Measurements from ENCODE around the gene CDK4. TPM values are rescaled to one million over a fixed set of nuclear protein-coding genes. Genes with fewer than 3 reads are reported as not detected.
"Not testable (repeated sequence)": the region's sequence is repeated elsewhere in the genome, so short reads cannot be mapped to it uniquely, and the experiment has no call there.

CDK4 gene
- total RNA-seq, 2 donors from 2014 or later: 38.4 to 46.0 TPM

DNA sequence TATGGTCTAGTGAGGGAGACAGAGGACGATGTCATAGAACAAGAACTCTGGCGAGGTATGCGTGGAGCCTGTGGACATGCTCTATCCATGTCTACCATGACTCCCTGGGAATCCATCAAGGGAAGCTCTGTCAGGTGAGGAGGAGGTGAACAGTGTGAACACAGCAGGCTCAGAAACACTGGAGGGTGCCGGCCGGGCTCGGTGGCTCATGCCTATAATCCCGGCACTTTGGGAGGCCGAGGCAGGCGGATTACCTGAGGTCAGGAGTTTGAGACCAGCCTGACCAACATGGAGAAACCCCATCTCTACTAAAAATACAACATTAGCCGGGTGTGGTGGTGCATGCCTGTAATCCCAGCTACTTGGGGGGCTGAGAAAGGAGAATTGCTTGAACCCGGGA lies 22.5 kb upstream of the CDK4 start:
- ATAC-seq; DNase-seq; intact Hi-C loops (cut with DNase I, micrococcal nuclease): not testable (repeated sequence)

DNA sequence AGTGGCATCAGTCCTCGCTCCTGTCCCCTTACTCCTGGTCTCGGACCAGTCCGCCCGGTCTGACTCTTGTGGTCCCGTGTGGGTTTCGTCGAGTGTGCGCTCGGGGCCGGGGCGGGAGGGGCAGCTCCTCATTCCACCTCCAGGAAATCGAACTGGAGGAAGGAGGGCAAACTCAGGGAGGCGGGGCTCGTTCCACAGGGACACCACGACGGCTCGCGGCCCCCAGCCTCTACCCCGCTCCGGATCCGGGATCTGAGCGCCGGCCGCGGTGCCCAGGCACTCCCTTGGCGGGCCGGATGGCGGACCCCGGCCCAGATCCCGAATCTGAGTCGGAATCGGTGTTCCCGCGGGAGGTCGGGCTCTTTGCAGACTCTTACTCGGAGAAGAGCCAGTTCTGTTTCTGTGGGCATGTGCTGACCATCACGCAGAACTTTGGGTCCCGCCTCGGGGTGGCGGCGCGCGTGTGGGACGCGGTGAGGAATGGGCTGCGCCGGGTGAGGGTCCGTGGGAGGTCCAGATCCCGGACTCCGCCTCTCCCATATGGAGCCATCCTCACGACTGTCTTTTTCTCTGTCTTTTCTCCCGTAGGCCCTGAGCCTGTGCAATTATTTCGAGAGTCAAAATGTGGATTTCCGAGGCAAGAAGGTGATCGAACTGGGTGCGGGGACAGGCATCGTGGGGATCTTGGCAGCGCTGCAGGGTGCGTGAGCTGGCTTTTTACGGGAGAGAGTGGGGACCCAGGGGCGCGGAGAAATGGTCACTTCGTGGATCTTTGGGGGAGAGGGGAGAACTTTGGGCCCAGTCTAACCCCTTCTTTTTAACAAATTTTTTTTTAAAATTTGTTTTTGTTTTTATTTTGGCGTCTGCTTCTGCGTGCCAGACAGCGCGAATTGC lies 20.6 kb upstream of the CDK4 start, which contains the start of gene EEF1AKMT3:
TSS of gene EEF1AKMT3 (plus strand) at position 186 of the 894 bp plus-strand sequence. CDS start at position 297, 111 bp downstream.
- intact Hi-C loops (cut with DNase I, micrococcal nuclease): no loop called here
- DNase-seq: peak; percentile 77 to 80
- ATAC-seq: peak; percentile 76

DNA sequence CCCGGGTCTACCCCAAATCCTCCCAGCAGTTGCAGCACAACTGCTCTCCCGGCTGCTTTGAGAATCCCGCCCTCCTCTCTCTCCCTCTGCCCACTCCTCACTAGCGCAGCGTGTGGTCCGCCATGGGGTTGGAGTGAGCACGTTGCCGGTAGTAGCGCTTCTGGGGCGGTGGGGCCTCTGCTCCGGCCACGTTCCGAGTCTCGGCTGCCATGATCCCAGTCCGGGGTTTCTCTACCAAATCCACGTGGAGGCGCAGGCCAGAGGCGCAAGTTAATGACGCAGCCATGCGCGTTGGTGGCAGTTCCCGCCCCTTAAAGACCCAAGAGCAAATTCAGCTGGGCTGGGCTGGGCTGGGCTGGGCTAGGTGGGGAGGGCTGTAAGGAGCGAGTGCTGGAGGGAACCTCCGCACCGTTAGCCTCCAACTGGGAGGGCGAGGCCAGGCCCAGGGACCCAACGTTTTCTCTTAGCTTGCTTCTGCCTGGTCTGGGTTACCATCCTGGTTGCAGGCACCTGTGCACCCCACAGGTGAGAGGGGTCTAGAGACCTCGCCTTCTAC lies 19.8 kb upstream of the CDK4 start, which contains the start of gene METTL1:
TSS of gene METTL1 (minus strand) at position 233 of the 556 bp plus-strand sequence. CDS start at position 211, 22 bp downstream.
- ATAC-seq (peak; percentile 94), DNase-seq (peak; percentile 94 to 96)
- intact Hi-C loops (cut with DNase I, micrococcal nuclease): no loop called here

GRCh38 chr12:57771236-57771872 lies 19.2 kb upstream of the CDK4 start:
- peak; percentile 91 for DNase-seq
- intact Hi-C loops (cut with DNase I, micrococcal nuclease): no loop called here

DNA sequence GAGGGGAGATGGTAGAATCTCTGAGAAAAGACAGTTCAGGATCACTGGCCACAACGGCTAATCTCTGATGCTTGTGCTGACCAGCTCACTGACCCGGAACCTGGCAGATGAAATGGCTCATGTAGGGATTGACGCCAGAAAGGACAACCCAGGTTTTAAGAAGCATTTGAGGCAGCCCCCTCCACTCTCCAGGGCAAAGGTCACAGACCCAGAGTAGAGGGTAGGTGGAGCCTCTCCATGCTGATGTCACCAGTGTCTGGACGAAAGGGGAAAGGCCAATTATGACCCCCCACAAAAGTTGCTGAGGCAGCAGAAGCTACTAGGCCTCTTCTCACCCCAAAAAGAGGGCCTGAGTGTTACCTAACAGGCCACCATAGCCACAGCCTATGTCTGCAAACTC lies 18.6 kb upstream of the CDK4 start:
- DNase-seq: no peak
- intact Hi-C loops (cut with DNase I, micrococcal nuclease): no loop called here
- no peak for ATAC-seq

More at GRCh38 chr12:57771236-57771872, 19.2 kb upstream of the CDK4 start:
- ATAC-seq: peak; percentile 60

- no peak for DNase-seq
- no peak for ATAC-seq
- intact Hi-C loops (cut with DNase I, micrococcal nuclease): no loop called here
Observed at GRCh38 chr12:57769594-57769993, 17.5 kb upstream of the CDK4 start.

DNA sequence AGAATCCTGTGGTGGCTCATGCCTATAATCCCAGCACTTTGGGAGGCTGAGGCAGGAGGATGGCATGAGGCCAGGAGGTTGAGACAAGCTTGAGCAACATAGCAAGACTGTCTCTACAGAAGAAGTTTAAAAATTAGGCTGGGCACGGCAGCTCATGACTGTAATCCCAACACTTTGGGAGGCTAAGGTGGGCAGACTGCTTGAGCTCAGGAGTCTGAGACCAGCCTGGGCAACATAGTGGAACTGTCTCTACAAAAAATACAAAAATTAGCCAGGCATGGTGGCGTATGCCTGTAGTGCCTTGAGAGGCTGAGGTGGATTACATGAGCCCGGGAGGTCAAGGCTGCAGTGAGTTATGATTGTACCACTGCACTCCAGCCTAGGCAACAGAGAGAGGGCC lies 15.8 kb upstream of the CDK4 start:
- ATAC-seq: no peak
- intact Hi-C loops (cut with DNase I, micrococcal nuclease): no loop called here
- no peak for DNase-seq

- DNase-seq (no peak), ATAC-seq (no peak)
- intact Hi-C loops (cut with DNase I, micrococcal nuclease): no loop called here
Observed at GRCh38 chr12:57767305-57767698, 15.2 kb upstream of the CDK4 start.

- DNase-seq: peak in 1 of 2 donors; percentile 25
- peak; percentile 30 for ATAC-seq
- intact Hi-C loops (cut with DNase I, micrococcal nuclease): no loop called here
Observed at GRCh38 chr12:57766464-57767304, 14.6 kb upstream of the CDK4 start, which contains the start of gene CYP27B1. Gene CYP27B1, minus strand, starts transcription at chr12:57767078. Its CDS starts 37 bp downstream, at chr12:57767041.

DNA sequence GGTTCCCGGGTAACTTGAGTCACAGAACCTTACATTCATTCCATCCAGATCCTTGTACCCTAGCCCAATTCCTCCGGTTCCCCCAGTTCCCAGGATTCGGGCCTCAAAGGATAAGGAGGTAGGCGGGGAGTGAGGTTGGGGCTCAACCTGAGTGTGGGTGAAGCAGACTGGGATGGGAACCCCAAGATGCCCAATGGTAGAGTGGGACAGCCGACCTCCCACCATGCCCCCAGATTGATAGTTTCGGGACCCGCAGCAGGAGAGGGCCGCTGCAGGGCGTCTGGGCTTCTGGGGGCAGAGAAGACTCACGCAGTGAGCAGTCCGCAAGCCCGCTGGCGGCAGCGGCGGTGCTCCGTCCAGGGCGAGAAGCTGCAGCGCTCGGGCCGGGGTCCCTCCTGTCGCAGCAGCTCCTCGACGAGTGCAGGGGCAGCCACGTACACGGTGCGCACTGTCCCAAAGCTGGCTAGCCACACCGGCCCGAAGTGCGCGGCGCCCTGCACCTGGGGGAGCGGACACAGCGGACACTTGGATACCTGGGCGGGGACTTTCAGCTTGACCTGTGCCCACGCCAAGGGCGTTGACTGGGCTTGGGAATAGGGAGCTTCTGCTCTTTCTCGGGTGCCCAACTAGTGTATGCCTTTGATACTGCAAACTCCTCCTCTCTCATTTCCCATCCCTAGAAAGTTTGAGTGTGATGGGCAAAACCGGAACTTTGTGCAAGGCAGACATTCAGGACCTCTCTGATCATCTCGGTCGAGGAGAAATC lies 13.8 kb upstream of the CDK4 start:
- peak in 1 of 2 donors; percentile 41 for DNase-seq
- ATAC-seq: peak; percentile 45
- intact Hi-C loops (cut with DNase I, micrococcal nuclease): no loop called here

- intact Hi-C loops (cut with DNase I, micrococcal nuclease): no loop called here
- DNase-seq (peak in 1 of 2 donors; percentile 72), ATAC-seq (peak; percentile 64)
Observed at GRCh38 chr12:57765003-57765697, 13.0 kb upstream of the CDK4 start.

- peak in 1 of 2 donors; percentile 46 for DNase-seq
- peak; percentile 68 for ATAC-seq
- intact Hi-C loops (cut with DNase I, micrococcal nuclease): no loop called here
Observed at GRCh38 chr12:57764662-57765002, 12.5 kb upstream of the CDK4 start.

- no peak for DNase-seq
- ATAC-seq: no peak
- intact Hi-C loops (cut with DNase I, micrococcal nuclease): no loop called here
Observed at GRCh38 chr12:57763881-57764661, 12.0 kb upstream of the CDK4 start.

DNA sequence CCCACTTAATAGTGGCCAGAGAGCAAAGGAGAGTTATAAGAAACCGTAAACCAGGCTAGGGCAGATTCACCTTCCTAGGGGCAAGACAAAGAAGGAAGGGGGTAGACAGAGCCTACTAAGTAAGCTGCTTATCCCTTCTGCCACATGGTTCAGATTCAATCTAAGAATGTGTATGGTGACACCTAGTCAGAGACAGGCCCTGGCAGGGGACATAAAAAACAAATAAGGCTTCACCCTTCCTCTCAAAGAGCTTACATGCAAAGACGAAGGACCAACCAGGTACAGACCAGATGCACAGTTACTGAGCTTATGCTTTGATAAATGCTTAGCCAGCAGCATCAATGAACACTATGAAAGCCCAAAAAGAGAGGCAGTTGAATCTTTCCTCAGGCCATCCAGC lies 10.4 kb upstream of the CDK4 start:
- ATAC-seq (no peak), DNase-seq (no peak)
- intact Hi-C loops (cut with DNase I, micrococcal nuclease): no loop called here

- no peak for ATAC-seq
- intact Hi-C loops (cut with DNase I, micrococcal nuclease): no loop called here
- DNase-seq: no peak
Observed at GRCh38 chr12:57761391-57761998, 9.4 kb upstream of the CDK4 start.

- intact Hi-C loops (cut with DNase I, micrococcal nuclease): no loop called here
- no peak for ATAC-seq
- no peak for DNase-seq
Observed at GRCh38 chr12:57760347-57760982, 8.4 kb upstream of the CDK4 start.

All from left colon (tissue), 2 donors.